Activated naive CD4-positive, alpha-beta T cell treated with anti-CD3 and anti-CD28 coated beads, Interleukin-2, amount 50 U/mL, for 16 hours (primary cell): ENCODE measurements around the gene LOC128125822.

Source experiments
- DNase-seq: peaks from one replicate; pipeline ENCODE4 v3.0.0-alpha.2; 2020

LOC128125822 gene

GRCh38 chr6:63558278-63558677 lies 14.0 kb upstream of the LOC128125822 start:
- no peak for DNase-seq

DNA sequence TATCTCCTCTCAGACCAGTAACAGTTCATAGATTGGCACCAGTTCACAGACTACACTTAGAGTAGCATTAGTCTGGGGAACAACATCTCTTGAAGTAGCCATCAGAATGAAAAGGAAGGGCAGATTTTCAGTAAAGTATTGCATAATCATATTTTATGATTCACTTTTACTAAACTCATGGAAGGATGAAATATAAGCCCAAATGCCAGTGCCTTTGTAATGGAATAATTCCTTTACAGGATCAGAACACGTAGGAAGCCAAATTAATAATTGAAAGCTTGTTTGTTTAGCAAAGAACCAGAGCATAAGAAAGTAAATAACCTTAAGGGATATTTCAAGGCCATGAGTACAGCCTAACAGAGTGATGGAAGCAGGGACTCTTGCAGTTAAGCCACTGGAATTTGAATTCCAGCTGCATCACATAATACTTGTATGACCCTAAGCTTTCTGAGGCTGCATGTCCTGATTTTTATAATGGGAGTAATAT lies 11.4 kb upstream of the LOC128125822 start:
- no peak for DNase-seq

DNA sequence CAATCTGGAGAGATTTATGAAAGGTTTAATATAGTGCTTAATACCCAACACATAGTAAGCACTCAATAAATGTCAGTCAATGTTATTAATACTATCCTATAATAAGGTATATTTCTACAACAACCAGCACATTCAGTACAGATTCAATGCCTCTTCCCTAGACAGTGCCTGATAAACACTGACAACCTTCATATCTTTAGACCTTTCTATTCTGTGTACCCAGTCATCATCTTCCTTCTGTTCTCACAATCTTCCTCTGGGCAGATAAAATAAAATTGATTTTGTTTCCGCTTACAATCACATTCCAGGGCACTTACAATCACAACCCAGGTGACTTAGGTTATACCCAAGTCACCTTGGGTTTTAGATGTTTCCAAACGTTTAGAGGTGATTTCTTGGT lies 11.0 kb upstream of the LOC128125822 start:
- DNase-seq = no peak

DNA sequence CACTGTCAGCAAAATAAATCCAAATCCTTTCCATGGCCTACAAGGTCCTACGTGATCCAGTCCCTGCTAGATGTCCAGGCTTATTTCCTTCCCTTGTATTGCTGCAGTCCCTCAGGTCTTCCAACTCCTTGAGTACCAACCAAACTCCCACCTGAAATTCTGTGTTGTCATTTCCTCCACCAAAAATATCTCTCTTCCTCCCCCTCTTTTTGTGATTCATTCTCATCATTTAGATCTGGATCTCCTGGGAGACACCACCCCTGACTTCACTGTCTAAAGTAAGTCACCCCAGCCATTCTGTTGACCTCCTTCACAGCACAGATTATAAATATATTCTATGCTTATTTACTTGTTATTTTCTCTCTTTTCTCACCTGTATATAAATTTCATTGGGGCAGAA lies 9.0 kb upstream of the LOC128125822 start:
- DNase-seq = no peak

DNA sequence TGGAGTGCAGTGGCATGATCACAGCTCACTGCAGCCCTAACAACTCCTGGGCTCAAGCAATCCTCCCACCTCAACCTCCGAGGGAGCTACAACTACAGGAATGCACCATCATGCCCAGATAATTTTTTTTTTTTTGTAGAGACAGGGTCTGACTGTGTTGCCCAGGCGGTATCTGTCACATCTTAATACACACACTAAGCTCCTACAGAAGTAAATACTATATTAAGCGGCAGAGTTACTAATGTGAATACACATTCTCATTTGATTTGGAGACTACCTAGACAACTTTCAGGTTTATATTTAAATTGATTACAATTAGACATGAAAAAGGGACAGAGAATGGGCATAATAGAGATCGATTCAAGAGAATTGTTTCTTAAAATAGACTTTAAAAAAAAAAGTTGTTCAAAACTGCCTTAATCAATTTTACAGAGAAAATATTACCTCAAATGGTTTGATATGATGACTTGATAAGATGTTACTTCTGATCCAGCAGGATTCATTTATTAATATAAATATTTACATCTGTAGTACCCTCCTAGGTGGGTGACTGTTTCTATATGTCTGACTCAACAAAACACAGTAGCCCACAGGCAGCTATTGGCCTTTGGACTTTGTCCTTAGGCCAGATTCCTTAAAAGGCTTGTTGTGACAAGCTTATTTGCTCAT lies 7.1 kb upstream of the LOC128125822 start:
- no peak for DNase-seq

DNA sequence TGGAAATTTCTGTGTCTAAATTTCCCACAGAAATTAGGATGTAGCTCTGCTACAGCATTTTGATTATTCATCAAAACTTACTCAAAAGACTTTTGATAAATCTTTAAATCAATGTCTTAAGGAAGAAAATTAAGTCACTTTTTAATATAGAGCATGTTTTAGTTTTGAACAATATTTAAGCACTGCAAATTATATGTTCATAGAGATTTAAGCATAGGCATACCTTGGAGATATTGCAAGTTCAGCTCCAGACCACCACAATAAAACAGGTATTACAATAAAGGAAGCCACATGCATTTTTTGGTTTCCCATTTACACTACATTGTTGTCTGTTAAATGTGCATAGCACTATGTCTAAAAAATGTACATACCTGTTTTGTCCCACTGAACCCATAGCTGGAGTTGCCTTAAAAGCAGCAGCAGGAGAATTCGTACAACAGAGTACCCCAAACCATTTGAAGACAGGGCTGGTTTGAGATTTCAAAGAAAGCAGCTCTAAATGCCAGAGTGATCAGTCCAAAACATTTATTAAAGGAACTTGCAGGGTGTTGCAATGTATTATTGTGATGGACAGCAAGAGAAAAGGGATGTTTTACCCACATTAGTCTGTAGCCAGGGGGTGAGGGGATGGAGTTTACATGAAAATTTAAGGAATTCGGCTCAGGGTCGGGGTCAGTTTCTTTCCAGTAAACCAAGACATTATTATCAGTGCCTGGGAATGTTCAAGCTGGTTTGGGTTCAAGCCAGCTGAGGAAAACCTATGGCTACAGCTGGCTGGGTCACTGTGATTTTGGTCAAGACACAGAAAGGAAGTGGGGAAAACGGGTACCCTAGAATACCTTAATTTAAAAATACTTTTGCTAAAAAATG lies 6.3 kb upstream of the LOC128125822 start:
- DNase-seq = no peak

DNA sequence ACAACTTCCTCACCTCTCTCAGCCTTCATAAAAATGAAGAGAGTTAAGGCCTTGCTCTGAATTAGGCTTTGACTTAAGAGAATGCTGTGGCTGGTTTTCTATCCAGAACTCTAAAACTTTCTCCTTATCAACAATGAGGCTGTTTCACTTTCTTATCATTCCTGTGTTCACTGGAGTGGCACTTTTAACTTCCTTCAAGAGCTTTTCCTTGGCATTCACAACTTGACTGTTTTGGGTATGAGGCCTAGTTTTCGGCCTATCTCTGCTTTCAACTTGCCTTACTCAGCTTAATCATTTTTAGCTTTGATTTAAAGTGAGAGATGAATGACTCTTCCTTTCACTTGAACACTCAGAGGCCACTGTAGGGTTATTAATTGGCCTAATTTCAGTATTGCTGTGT lies 4.3 kb upstream of the LOC128125822 start:
- no peak for DNase-seq

- DNase-seq = peak; percentile 53
These were observed 778 bp upstream of the LOC128125822 start for GRCh38 chr6:63571361-63572043.

DNA sequence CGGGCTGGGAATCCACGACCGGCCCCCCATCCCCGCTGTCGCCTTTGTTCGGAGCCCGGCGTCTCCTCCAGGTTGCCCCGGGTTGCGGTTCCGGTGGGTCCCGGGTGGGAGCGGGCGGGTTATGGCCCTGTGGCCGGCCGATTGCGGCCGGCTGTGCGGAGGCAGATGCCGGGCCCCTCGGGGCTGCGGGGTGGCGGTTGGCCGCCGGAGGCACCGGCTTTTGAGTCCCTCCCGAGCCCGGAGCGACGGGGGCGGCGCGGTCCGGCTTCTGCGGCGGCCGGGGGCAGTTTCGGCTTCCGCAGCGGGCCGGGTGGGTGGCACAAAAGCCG lies 431 bp downstream of the LOC128125822 start:
- DNase-seq = no peak

GRCh38 chr6:63573076-63573898 lies 1.0 kb downstream of the LOC128125822 start:
- peak; percentile 66 for DNase-seq

DNA sequence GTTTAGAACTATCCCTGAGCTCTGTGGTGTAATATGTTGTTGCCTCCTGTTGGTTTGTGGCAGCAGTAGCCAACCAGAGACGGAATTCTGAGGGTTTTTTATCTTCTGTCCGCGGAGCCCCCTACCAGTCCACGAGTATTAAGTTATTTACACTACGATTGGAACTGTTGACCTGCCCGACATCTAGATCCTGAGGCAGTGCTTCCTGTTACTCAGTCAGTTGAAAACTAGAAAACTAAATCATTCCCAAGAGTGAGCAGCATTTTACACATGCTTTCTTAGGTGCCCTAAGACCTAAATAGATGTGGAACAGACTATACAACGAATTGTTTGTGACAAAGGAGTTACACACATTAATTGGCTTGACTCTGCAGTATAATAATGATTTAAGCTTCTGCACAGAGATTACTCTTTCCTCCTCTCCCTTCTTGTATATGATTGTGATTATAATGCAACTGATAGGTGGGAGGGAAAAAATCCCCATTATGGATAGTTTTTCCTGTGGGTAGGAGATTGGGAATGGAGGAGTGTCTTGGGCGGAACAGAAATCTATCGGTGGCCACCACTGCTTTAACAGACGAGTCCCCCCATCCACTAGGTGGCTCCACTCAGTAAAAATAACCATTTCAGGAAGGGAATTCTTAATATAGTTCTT lies 1.7 kb downstream of the LOC128125822 start:
- DNase-seq = peak; percentile 39

DNA sequence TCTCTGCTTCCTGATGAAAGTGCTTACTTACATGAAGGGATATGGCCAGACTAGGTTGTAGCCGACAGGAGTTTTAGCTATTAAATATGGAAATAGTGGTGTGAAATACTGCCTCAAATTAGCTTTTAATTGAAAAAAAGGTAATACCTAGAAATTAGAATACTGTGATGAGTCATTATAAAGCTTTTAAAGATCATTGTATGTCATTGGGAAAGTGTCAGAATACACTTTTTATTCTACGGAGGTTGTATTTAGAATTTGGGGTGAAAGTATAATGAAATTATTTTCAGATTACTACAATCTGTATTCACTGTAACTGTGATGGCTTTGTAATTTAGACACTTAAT lies 2.2 kb downstream of the LOC128125822 start:
- DNase-seq = no peak

DNA sequence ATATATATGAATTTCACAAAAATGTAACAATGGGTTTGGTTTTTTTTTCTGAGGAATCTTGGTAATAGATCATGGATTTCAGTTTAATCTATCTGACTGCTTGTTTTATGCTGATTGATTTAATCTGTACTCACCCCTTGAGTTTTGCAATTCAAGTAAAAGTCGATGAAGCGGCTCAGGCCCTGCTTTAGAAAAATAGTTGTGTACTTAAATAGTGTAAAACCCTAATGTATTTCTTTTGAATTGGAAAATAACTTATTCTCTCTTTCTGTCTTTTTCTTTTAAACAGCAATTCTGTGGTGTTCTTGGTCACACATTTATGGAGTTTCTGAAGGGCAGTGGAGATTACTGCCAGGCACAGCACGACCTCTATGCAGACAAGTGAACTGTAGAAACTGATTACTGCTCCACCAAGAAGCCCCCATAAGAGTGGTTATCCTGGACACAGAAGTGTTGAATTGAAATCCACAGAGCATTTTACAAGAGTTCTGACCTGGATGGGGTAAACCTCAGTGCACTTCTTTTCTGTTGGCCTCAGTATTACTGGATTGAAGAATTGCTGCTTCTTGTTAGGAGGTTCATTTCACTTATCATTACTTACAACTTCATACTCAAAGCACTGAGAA lies 4.0 kb downstream of the LOC128125822 start:
- no peak for DNase-seq

- DNase-seq = no peak
These were observed 4.9 kb downstream of the LOC128125822 start for GRCh38 chr6:63576985-63577712.

DNA sequence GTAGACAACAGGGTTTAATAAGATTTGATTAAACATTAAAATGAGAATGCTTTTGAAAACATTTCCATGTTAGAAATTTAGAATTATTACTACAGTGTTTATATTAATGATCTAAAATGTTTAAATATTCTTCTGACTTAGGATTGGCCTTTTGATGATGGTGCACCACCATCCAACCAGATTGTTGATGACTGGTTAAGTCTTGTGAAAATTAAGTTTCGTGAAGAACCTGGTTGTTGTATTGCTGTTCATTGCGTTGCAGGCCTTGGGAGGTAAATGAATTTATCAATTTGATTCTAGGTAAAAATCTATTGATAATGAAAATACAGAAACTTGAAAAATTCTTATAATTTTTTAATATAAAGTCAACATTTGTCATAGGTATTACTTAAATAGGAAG lies 6.5 kb downstream of the LOC128125822 start:
- no peak for DNase-seq

DNA sequence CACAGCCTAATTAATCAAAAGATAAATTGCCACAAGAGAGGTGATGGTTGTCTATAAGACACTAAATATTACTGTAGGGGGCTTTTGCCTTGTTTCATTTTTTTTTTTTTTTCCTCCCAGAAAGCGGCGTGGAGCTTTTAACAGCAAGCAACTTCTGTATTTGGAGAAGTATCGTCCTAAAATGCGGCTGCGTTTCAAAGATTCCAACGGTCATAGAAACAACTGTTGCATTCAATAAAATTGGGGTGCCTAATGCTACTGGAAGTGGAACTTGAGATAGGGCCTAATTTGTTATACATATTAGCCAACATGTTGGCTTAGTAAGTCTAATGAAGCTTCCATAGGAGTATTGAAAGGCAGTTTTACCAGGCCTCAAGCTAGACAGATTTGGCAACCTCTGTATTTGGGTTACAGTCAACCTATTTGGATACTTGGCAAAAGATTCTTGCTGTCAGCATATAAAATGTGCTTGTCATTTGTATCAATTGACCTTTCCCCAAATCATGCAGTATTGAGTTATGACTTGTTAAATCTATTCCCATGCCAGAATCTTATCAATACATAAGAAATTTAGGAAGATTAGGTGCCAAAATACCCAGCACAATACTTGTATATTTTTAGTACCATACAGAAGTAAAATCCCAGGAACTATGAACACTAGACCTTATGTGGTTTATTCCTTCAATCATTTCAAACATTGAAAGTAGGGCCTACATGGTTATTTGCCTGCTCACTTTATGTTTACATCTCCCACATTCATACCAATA lies 7.8 kb downstream of the LOC128125822 start:
- no peak for DNase-seq

DNA sequence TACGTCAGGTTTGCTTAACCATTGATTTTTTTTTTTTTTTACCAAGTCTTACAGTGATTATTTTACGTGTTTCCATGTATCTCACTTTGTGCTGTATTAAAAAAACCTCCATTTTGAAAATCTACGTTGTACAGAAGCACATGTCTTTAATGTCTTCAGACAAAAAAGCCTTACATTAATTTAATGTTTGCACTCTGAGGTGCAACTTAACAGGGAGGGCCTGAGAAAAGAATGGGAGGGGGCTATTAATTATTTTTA lies 8.4 kb downstream of the LOC128125822 start:
- DNase-seq = no peak

- DNase-seq = no peak
These were observed 9.2 kb downstream of the LOC128125822 start for GRCh38 chr6:63581355-63582013.

DNA sequence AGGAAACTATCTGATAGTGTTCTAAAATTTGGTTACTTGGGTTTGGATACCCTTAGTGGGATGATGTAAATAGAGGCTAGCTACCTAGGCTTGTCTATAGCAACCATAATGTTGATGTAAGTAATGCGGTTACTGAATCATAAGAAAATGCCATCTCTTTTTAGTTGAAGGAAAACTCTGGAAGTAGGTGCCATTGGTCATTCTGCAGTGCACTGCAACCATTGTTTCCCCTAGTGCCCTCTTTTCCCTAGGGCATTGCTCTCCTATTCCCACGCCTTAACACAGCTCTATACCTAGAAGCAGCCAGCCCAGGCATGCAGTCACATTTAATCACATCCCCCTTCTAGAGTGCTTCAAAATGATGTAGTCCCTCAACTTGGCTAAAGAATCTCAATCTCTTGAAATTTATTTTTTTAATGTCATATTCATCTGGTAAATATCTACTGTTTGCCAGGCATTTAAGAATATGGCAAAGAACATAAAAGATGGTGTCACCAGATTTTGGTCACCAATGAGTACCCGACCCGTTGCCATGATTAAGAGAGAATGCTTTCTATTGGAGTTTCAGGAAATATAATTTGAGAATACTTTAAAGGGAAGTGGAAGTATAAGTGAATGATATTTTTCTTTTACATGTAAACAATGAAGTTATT lies 10.4 kb downstream of the LOC128125822 start:
- no peak for DNase-seq

DNA sequence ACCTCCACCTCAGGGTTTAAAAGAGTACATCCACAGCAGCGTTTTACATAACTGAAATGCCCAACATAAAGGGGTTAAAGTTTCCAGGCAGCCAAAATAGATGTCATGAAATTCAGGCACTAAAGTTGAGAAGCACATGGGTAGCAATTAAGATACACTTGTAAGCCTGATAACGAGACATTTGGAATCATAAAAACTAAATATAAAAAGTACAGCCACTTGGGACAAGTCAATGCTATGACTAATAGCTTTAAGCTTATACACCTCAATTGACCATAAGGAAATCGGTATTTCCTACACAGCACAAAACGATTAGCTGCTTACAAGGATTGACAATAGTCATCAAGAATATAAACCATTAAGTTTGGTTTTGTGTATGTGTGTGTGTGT lies 11.8 kb downstream of the LOC128125822 start:
- no peak for DNase-seq
